ENCODE results near the gene ERP27.

DNA sequence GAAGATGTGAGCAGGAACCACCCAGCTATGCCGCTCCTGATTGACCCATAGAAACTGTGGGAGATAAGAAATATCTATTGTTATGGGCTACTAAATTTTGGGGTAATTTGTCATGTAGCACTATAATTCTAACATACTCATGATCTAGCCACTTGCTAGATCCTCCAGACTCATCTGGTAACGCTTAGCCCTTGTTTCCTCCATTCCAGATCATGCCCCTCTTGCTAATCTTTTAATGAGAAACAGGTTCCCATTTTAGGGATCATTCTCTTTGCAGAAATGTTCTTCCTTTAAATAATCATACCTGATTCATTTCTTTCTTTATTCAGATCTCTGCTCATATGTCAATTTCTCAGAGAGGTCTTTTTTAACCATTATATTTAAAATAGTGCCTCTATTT is 26.9 kb upstream of the ERP27 start:
- no peak for TF ChIP-seq POLR2AphosphoS5 (IDR thresholded peaks at IDR 0.05)
- TF ChIP-seq, protein P1, sequence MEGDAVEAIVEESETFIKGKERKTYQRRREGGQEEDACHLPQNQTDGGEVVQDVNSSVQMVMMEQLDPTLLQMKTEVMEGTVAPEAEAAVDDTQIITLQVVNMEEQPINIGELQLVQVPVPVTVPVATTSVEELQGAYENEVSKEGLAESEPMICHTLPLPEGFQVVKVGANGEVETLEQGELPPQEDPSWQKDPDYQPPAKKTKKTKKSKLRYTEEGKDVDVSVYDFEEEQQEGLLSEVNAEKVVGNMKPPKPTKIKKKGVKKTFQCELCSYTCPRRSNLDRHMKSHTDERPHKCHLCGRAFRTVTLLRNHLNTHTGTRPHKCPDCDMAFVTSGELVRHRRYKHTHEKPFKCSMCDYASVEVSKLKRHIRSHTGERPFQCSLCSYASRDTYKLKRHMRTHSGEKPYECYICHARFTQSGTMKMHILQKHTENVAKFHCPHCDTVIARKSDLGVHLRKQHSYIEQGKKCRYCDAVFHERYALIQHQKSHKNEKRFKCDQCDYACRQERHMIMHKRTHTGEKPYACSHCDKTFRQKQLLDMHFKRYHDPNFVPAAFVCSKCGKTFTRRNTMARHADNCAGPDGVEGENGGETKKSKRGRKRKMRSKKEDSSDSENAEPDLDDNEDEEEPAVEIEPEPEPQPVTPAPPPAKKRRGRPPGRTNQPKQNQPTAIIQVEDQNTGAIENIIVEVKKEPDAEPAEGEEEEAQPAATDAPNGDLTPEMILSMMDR (IDR thresholded peaks at IDR 0.05 in 8 of 11, conservative IDR thresholded peaks at IDR 0.05 in 3 of 11): no peak
